IPS DF 6.9 (cell line): ENCODE measurements around the gene FBXW7.

Experiments used
- DNase-seq: peaks from one replicate; pipeline ENCODE4 v3.0.0-alpha.2; 2013; ENCODE audit warnings: low read depth, low spot score
- H3K27ac ChIP-seq: one replicate; pipeline ENCODE4 v1.5.1; 2013; ENCODE audit warnings: low read length, control low read depth
- H3K27me3 ChIP-seq: 2 replicates; pipeline ENCODE4 v1.6.1; 2013; ENCODE audit warnings: mild to moderate bottlenecking, low read length; ENCODE audit not compliant: control insufficient read depth, insufficient read depth
- H3K36me3 ChIP-seq: 2 replicates; pipeline ENCODE4 v1.6.1; 2013; ENCODE audit warnings: low read length; ENCODE audit not compliant: control insufficient read depth, insufficient read depth
- H3K4me1 ChIP-seq: 2 replicates; pipeline ENCODE4 v1.6.1; 2013; ENCODE audit warnings: low read length; ENCODE audit not compliant: control insufficient read depth, insufficient read depth
- H3K4me3 ChIP-seq: 2 replicates; pipeline ENCODE4 v1.5.1; 2013; ENCODE audit warnings: mild to moderate bottlenecking, low read length
- H3K9me3 ChIP-seq: 2 replicates; pipeline ENCODE4 v1.6.1; 2013; ENCODE audit warnings: low read length, inconsistent platforms; ENCODE audit not compliant: control insufficient read depth, insufficient read depth
- WGBS: extraction: QIAGEN DNeasy Blood & Tissue Kit; methylation state at CpG from one replicate; pipeline ENCODE4 v1.1.7; 2013; ENCODE audit warnings: mixed read lengths, missing lambda C conversion rate; ENCODE audit not compliant: insufficient read length, insufficient coverage; 5-methylcytosine and 5-hydroxymethylcytosine counted together

Gene FBXW7

DNA sequence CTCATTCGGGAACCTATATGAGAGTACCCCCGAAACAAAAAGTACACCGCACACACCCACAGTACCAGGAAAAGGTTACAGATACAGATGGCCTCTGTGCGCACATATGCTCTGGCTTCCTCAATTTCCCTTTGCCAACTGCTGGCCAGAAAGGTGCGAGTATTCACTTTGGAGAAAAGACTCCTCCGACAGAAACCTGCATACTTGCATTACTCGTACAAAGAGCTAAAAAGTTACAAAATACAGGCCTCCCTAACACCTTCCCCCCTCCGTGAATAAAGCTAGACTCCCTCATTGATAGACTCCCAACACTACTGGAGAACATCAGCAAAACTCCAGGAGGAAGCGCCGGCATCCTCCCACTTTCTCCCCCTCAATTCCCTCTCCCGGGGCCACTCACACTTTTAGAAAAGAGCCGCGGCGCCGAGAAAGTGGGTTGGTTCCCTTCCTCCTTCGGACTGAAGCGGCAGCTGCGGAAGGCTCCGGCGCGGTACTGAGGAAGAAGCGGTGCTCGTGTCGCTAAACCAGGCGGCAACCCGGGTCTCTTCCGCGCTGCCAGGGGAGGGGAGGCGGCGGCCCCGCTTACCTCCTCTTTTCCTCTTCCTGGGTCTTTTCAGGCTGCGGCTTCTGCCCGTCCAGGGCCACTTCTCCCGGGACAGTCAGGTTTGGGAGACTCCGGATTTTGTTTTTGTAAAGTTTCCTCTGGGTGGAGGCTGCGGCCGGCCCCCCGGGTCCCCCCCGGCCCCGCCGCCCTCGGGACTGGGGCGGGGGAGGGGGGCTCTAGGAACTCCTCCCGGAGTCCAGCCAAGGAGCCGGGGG, 1.1 kb downstream of the FBXW7 start:
- peaks cover 4% of the 10 kb centered on the region; the same call in 1 of the 2 replicates for H3K36me3 ChIP-seq
- H3K4me1 ChIP-seq: peaks cover 1% of the 10 kb centered on the region; the same call in 1 of the 2 replicates
- no CpG with 5 or more reads among the region's 45 CpGs for WGBS
- peak overlapping the region; percentile 97; the same call in 1 of the 2 replicates for H3K4me3 ChIP-seq
- DNase-seq: no peak
- H3K27me3 ChIP-seq: no peaks in the 10 kb centered on the region
- H3K9me3 ChIP-seq: no peaks in the 10 kb centered on the region
- H3K27ac ChIP-seq: no peak overlapping the region

DNA sequence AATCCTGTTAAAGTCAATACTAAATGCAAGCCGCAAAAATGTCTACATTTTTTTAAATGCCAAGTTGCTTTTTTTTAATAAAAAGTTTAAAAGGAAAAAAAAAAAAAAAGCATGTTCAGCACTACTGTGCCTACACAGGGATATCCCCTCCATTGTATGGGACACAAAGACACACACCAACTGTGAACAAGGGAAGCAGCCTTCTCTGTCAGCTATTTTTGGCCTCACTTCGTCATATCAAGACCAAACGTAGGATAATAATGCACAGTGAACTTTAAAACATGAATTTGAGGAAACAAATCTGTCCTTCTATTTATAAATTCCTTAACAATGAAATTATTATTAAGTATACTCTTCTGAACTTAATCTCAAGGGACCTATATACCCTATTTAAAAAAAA, 4.4 kb downstream of the FBXW7 start:
- Histone ChIP-seq H3K27me3 (no peaks in the 10 kb centered on the region), H3K36me3 (no peaks in the 10 kb centered on the region), H3K4me1 (no peaks in the 10 kb centered on the region), H3K4me3 (no peak overlapping the region), H3K9me3 (no peaks in the 10 kb centered on the region), H3K27ac (no peak overlapping the region)
- DNase-seq: no peak
- WGBS: no CpG with 5 or more reads among the region's 3 CpGs

DNA sequence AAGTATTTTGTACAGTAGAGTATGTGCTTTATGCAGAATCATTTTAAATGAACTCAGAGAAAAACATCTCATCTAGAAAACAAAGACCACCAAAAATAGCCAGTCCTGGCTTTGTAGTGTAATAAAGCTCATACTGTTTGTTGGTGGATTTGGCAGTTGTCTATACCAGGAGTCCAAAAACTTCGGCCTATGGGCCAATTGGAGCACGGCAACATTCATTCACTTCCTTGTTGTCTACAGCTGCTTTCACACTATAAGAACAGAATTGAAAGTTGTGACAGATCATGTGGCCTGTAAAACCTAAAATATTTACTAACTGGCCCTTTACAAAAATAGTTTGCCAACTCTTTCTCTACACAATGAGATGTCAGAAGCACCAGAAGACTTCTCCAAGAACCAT, 5.3 kb downstream of the FBXW7 start:
- H3K27ac ChIP-seq: no peak overlapping the region
- DNase-seq: no peak
- no peak overlapping the region for H3K4me3 ChIP-seq
- H3K27me3 ChIP-seq: no peaks in the 10 kb centered on the region
- H3K9me3 ChIP-seq: no peaks in the 10 kb centered on the region
- no peaks in the 10 kb centered on the region for H3K4me1 ChIP-seq
- H3K36me3 ChIP-seq: no peaks in the 10 kb centered on the region
- WGBS: no CpG with 5 or more reads among the region's 2 CpGs

DNA sequence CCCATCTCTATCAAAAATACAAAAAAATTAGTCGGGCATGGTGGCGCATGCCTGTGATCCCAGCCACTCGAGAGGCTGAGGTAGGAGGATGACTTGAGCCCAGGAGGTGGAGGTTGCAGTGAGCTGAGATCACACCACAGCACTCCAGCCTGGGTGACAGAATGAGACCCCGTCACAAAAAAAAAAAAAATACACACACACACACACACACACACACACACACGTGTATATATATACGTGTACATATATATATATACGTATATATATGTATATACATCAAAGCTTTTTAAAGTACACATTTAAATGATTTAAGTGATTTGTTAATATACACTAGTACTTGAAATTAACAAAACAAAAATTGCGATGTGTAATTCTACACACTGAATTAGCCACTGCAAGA, 6.0 kb downstream of the FBXW7 start:
- Histone ChIP-seq H3K4me1 (no peaks in the 10 kb centered on the region), H3K27ac (no peak overlapping the region), H3K9me3 (no peaks in the 10 kb centered on the region), H3K4me3 (no peak overlapping the region), H3K36me3 (no peaks in the 10 kb centered on the region), H3K27me3 (no peaks in the 10 kb centered on the region)
- no CpG with 5 or more reads among the region's 8 CpGs for WGBS
- DNase-seq: no peak

DNA sequence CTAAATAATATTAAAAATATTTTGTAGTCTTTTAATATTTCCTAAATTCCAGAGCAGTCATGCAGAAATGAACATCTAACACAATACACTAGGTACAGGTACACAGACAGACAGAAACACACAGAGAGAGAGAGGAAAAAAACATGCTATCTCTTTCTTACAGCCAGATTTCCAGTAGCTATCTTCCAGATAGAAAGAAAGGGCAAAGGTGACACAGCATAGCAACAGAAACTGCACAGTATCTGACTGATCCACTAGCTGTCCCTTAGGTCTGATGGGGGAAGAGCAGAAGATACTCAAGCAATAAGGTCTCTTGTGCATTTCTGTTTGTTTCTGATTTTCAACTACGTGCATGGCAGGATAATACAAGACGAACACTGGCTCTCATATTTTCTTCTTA, 7.8 kb downstream of the FBXW7 start:
- H3K4me1 ChIP-seq: no peaks in the 10 kb centered on the region

DNA sequence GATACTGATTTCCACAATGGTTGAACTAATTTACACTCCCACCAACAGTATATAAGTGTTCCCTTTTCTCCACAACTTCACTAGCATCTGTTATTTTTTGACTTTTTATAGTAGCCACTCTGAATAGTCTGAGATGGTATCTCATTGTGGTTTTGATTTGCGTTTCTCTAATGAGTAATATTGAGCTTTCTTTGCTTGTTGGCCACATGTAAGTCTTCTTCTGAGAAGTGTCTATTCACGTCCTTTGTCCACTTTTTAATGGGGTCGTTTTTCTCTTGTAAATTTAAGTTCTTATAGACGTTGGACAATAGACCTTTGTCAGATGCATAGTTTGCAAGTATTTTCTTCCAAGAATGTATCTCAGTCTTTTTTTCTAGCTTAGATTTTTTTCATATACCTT, 10.0 kb downstream of the FBXW7 start:
- Histone ChIP-seq H3K4me3 (no peak overlapping the region), H3K4me1 (no peaks in the 10 kb centered on the region; the same call in 1 of the 2 replicates), H3K36me3 (no peaks in the 10 kb centered on the region), H3K27me3 (no peaks in the 10 kb centered on the region), H3K9me3 (no peaks in the 10 kb centered on the region), H3K27ac (no peak overlapping the region)
- WGBS: no CpG with 5 or more reads among the region's 4 CpGs
- no peak for DNase-seq

More for the DNA sequence above, 7.8 kb downstream of the FBXW7 start:
- H3K27me3 ChIP-seq: no peaks in the 10 kb centered on the region
- no peak overlapping the region for H3K4me3 ChIP-seq
- WGBS: no CpG with 5 or more reads among the region's 2 CpGs
- H3K27ac ChIP-seq: no peak overlapping the region
- no peak for DNase-seq
- H3K36me3 ChIP-seq: no peaks in the 10 kb centered on the region
- H3K9me3 ChIP-seq: no peaks in the 10 kb centered on the region

DNA sequence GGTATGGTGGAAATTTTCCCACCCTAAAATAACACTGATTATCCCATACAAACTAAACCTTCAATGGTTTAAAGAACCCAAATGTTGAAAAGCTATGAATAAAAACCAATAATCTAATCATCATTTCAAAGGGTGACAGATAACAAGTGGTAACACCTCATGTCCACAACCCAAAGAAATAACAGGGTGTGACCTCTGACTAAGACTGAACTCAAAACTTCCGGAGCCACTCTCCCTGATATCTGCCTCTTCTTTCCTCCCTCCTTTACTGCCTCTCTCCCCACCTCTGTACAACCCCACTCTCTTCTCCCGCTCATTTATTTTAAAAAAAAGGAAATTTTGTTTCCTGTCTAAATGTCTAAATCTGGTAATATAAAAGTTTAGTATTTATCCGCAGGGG, 11.5 kb downstream of the FBXW7 start:
- H3K9me3 ChIP-seq: no peaks in the 10 kb centered on the region
- no peak overlapping the region for H3K27ac ChIP-seq
- H3K4me1 ChIP-seq: no peaks in the 10 kb centered on the region; the same call in 1 of the 2 replicates
- 100% methylated on average over 1 of the region's 3 CpGs for WGBS
- H3K27me3 ChIP-seq: no peaks in the 10 kb centered on the region
- H3K4me3 ChIP-seq: no peak overlapping the region
- no peaks in the 10 kb centered on the region for H3K36me3 ChIP-seq
- DNase-seq: no peak

DNA sequence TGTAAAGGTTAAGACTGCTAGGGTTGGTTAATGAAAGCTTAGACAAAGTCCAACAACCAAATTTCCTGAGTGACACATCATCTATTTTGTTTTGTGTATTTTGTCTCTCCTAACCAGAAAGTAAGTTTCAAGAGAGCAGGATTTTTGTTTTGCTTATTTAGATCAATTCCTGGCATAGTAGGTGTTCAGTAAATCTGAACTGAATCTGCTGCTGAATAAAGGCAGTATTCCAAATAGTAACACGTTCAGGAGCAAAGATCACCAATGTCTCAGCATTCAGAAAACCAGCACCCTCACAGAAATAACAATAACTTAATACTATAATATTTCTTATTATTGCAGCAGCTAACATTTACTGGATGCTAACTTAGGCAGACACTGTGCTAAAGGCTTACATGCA, 12.2 kb downstream of the FBXW7 start:
- WGBS: no CpG with 5 or more reads among the region's 1 CpG
- Histone ChIP-seq H3K36me3 (no peaks in the 10 kb centered on the region), H3K4me1 (no peaks in the 10 kb centered on the region; the same call in 1 of the 2 replicates), H3K4me3 (no peak overlapping the region), H3K27me3 (no peaks in the 10 kb centered on the region), H3K27ac (no peak overlapping the region), H3K9me3 (no peaks in the 10 kb centered on the region)
- no peak for DNase-seq

DNA sequence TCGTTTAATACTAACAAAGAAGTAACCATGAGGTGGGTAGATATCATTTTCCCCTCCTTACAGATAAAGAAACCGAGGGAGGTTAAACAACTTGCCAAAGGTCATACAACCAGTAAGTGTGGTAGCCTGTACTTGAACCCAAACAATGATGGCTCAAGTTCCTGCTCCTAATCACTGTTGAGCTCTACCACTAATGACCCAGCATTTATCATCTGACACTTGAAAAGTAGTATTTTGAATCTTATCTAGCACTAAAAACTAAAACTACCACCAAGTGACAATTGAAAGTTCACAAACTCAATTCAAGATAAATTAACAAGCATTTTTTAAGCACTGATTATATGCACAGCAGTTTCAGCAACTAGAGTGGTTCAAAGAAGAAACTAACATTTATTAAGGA, 13.1 kb downstream of the FBXW7 start:
- no CpG with 5 or more reads among the region's 2 CpGs for WGBS
- H3K9me3 ChIP-seq: no peaks in the 10 kb centered on the region
- DNase-seq: no peak
- H3K27me3 ChIP-seq: no peaks in the 10 kb centered on the region
- H3K4me1 ChIP-seq: no peaks in the 10 kb centered on the region; the same call in 1 of the 2 replicates
- no peak overlapping the region for H3K4me3 ChIP-seq
- no peak overlapping the region for H3K27ac ChIP-seq
- no peaks in the 10 kb centered on the region for H3K36me3 ChIP-seq

DNA sequence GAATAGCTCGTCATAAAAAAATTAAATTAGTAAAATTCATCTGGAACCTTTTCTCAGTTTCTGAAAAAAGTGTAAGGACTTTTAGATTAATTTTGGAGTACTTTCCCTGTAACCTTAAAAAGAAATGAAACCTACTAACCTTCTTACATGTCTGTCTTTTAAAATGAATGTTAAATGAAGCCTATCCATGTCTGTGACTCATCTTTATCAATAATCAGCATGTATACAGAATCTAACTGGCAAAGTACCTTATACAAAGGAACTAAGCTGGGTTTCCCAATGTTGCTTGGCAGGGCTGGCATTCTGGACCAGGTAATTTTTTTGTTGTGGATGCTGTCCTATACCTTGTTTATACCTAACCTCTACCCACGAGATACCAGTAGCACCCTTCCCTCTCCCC, 13.6 kb downstream of the FBXW7 start:
- DNase-seq: no peak
- no peaks in the 10 kb centered on the region for H3K27me3 ChIP-seq
- no peaks in the 10 kb centered on the region for H3K9me3 ChIP-seq
- WGBS: no CpG with 5 or more reads among the region's 2 CpGs
- no peaks in the 10 kb centered on the region for H3K36me3 ChIP-seq
- H3K27ac ChIP-seq: no peak overlapping the region
- H3K4me1 ChIP-seq: no peaks in the 10 kb centered on the region; the same call in 1 of the 2 replicates
- H3K4me3 ChIP-seq: no peak overlapping the region

DNA sequence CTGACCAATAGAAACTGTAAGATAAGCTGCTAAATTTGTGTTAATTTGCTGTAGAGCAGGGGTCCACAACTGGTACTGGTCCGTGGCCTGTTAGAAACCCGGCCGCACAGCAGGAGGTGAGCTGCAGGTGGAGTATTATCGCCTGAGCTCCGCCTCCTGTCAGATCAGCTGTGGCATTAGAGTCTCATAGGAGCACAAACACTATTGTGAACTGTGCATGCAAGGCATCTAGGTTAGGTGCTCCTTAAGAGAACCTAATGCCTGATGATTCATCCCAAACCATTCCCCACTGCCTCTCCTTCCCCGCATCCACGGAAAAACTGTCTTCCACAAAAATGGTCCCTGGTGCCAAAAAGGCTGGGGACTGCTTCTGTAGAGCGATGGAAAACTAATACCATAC, 19.7 kb downstream of the FBXW7 start:
- H3K4me3 ChIP-seq: no peak overlapping the region
- no peaks in the 10 kb centered on the region for H3K9me3 ChIP-seq
- no peak overlapping the region for H3K27ac ChIP-seq
- WGBS: no CpG with 5 or more reads among the region's 8 CpGs
- H3K27me3 ChIP-seq: no peaks in the 10 kb centered on the region
- H3K4me1 ChIP-seq: no peaks in the 10 kb centered on the region
- DNase-seq: no peak
- H3K36me3 ChIP-seq: no peaks in the 10 kb centered on the region
